ENCODE results near the gene FREM2.

FREM2 gene

GRCh38 chr13:38767506-38768265 is 80.8 kb downstream of the FREM2 start:
- DNase-seq, result no peak

- DNase-seq, result no peak
Observed at GRCh38 chr13:38769526-38769925, 82.6 kb downstream of the FREM2 start.

- no peak for DNase-seq
Observed at GRCh38 chr13:38775085-38775484, 88.2 kb downstream of the FREM2 start.

- DNase-seq, result no peak
Observed at GRCh38 chr13:38777347-38778119, 90.7 kb downstream of the FREM2 start.

GRCh38 chr13:38781539-38781938 is 94.7 kb downstream of the FREM2 start:
- no peak for DNase-seq

GRCh38 chr13:38784036-38784880 is 97.4 kb downstream of the FREM2 start:
- no peak for DNase-seq

GRCh38 chr13:38785042-38785441 is 98.2 kb downstream of the FREM2 start:
- DNase-seq, result no peak

- DNase-seq, result no peak
Observed at GRCh38 chr13:38785490-38785889, 98.6 kb downstream of the FREM2 start.

- no peak for DNase-seq
Observed at GRCh38 chr13:38787550-38787949, 100.7 kb downstream of the FREM2 start.

- no peak for DNase-seq
Observed at GRCh38 chr13:38796890-38797289, 110.0 kb downstream of the FREM2 start.

GRCh38 chr13:38803531-38803930 is 116.7 kb downstream of the FREM2 start:
- no peak for DNase-seq

- DNase-seq, result no peak
Observed at GRCh38 chr13:38804061-38804460, 117.2 kb downstream of the FREM2 start.

GRCh38 chr13:38804536-38804935 is 117.7 kb downstream of the FREM2 start:
- no peak for DNase-seq

- DNase-seq, result no peak
Observed at GRCh38 chr13:38814331-38814730, 127.5 kb downstream of the FREM2 start.

- DNase-seq, result no peak
Observed at GRCh38 chr13:38819053-38819452, 132.2 kb downstream of the FREM2 start.

GRCh38 chr13:38819596-38819995 is 132.7 kb downstream of the FREM2 start:
- DNase-seq, result no peak

GRCh38 chr13:38821770-38822551 is 135.1 kb downstream of the FREM2 start:
- DNase-seq, result no peak

- DNase-seq, result no peak
Observed at GRCh38 chr13:38824342-38824741, 137.5 kb downstream of the FREM2 start.

GRCh38 chr13:38826182-38826813 is 139.4 kb downstream of the FREM2 start:
- DNase-seq, result no peak

- DNase-seq, result no peak
Observed at GRCh38 chr13:38830442-38831045, 143.7 kb downstream of the FREM2 start.

GRCh38 chr13:38844581-38844980 is 157.7 kb downstream of the FREM2 start:
- no peak for DNase-seq

GRCh38 chr13:38848360-38848759 is 161.5 kb downstream of the FREM2 start:
- no peak for DNase-seq

Measured in stimulated activated CD4-positive, alpha-beta T cell treated with anti-CD3 and anti-CD28 coated beads, Interleukin-12 subunit alpha, Interleukin-12 subunit beta, amount 100 ng/mL, for 4 hours (primary cell).